HL-60/S4 (cell line): ENCODE measurements around the gene MRM3.
"Not testable (repeated sequence)": the region's sequence is repeated elsewhere in the genome, so short reads cannot be mapped to it uniquely, and the experiment has no call there.

Experiments used
- in situ Hi-C: fragments of 300-500 bp; cut with MboI; formaldehyde crosslinking; loops from 2 replicates; pipeline ENCODE4 v1.14.3; 2022; ENCODE audit warnings: low sequenced_read_pairs

The MRM3 gene

GRCh38 chr17:752620-753219, 29.4 kb upstream of the MRM3 start:
- in situ Hi-C loops = no loop called here

GRCh38 chr17:753418-753817, 28.7 kb upstream of the MRM3 start:
- in situ Hi-C loops = no loop called here

- in situ Hi-C loops = not testable (repeated sequence)
Observed at GRCh38 chr17:755319-755961, 26.7 kb upstream of the MRM3 start.

- in situ Hi-C loops = not testable (repeated sequence)
Observed at GRCh38 chr17:756010-756567, 26.1 kb upstream of the MRM3 start.

- in situ Hi-C loops = no loop called here
Observed at GRCh38 chr17:759964-760363, 22.2 kb upstream of the MRM3 start.

GRCh38 chr17:760371-760770, 21.8 kb upstream of the MRM3 start:
- in situ Hi-C loops = no loop called here

- in situ Hi-C loops = no loop called here
Observed at GRCh38 chr17:767076-767475, 15.1 kb upstream of the MRM3 start.

GRCh38 chr17:773016-773415, 9.1 kb upstream of the MRM3 start:
- in situ Hi-C loops = no loop called here

- in situ Hi-C loops = no loop called here
Observed at GRCh38 chr17:773467-774312, 8.5 kb upstream of the MRM3 start.

GRCh38 chr17:774313-774584, 7.9 kb upstream of the MRM3 start:
- in situ Hi-C loops = no loop called here

- in situ Hi-C loops = no loop called here
Observed at GRCh38 chr17:778096-778495, 4.1 kb upstream of the MRM3 start.

GRCh38 chr17:784143-784542, 2.0 kb downstream of the MRM3 start:
- in situ Hi-C loops = no loop called here

GRCh38 chr17:785901-786300, 3.7 kb downstream of the MRM3 start:
- in situ Hi-C loops = not testable (repeated sequence)

GRCh38 chr17:787641-788221, 5.6 kb downstream of the MRM3 start:
- in situ Hi-C loops = no loop called here

GRCh38 chr17:788551-788950, 6.4 kb downstream of the MRM3 start:
- in situ Hi-C loops = no loop called here

GRCh38 chr17:789160-789840, 7.1 kb downstream of the MRM3 start:
- in situ Hi-C loops = no loop called here

GRCh38 chr17:789931-790873, 8.0 kb downstream of the MRM3 start:
- in situ Hi-C loops = not testable (repeated sequence)

GRCh38 chr17:790874-791247, 8.7 kb downstream of the MRM3 start:
- in situ Hi-C loops = not testable (repeated sequence)

GRCh38 chr17:791829-792228, 9.7 kb downstream of the MRM3 start:
- in situ Hi-C loops = no loop called here

GRCh38 chr17:792277-792676, 10.1 kb downstream of the MRM3 start:
- in situ Hi-C loops = no loop called here
